ENCODE results near the gene DHX29.

DHX29 gene

GRCh38 chr5:55307383-55308253, at the start of gene DHX29, which contains the start of gene MTREX:
DHX29 (minus strand) TSS chr5:55307694; CDS start chr5:55307573, 121 bp downstream.
MTREX (plus strand) TSS chr5:55307989; CDS start chr5:55308014, 25 bp downstream.
- ChIA-PET POLR2A (interaction anchor here (0.6 to 1.1 kb wide), 3 partner anchors 24 to 1523 kb away, joined by 3 to 4 read pairs (median 3); no protein-coding TSS in a partner anchor), CTCF (interaction anchor here (1.8 to 3.3 kb wide), 6 partner anchors 14 to 403 kb away, joined by 4 to 15 read pairs (median 6); no protein-coding TSS in a partner anchor)
- DNase-seq (ENCODE audit: low read depth, low spot score), result peak; percentile 61
- H3K4me3 ChIP-seq (ENCODE audit: low read depth, low read length), result peak within 1 kb of the TSS; percentile 86
- no peak for TF ChIP-seq CTCF (IDR thresholded peaks at IDR 0.05; ENCODE audit: insufficient read depth, low read length, missing control alignments)

GRCh38 chr5:55356896-55357295, 49.4 kb upstream of the DHX29 start:
- CTCF ChIA-PET, result interaction anchor here (0.9 kb wide), 1 partner anchor 335 kb away, joined by 3 read pairs; no protein-coding TSS in a partner anchor
- POLR2A ChIA-PET, result no interaction called here
- TF ChIP-seq CTCF (IDR thresholded peaks at IDR 0.05; ENCODE audit: insufficient read depth, low read length, missing control alignments), result no peak
- no peak for DNase-seq (ENCODE audit: low read depth, low spot score)
- no peak overlapping the region for H3K4me3 ChIP-seq (ENCODE audit: low read depth, low read length)

- no peak for DNase-seq (ENCODE audit: low read depth, low spot score)
- ChIA-PET CTCF (interaction anchor here (1.3 kb wide), 1 partner anchor 341 kb away, joined by 4 read pairs; no protein-coding TSS in a partner anchor), POLR2A (no interaction called here)
- TF ChIP-seq CTCF (IDR thresholded peaks at IDR 0.05; ENCODE audit: insufficient read depth, low read length, missing control alignments), result no peak
- H3K4me3 ChIP-seq (ENCODE audit: low read depth, low read length), result no peak overlapping the region
Observed at GRCh38 chr5:55350754-55351153, 43.3 kb upstream of the DHX29 start.

GRCh38 chr5:55347786-55348185, 40.3 kb upstream of the DHX29 start:
- H3K4me3 ChIP-seq (ENCODE audit: low read depth, low read length), result no peak overlapping the region
- ChIA-PET CTCF (interaction anchor here (1.0 to 1.7 kb wide), 2 partner anchors 344 to 345 kb away, joined by 3 to 6 read pairs; no protein-coding TSS in a partner anchor), POLR2A (no interaction called here)
- DNase-seq (ENCODE audit: low read depth, low spot score), result no peak
- no peak for TF ChIP-seq CTCF (IDR thresholded peaks at IDR 0.05; ENCODE audit: insufficient read depth, low read length, missing control alignments)

- no peak for TF ChIP-seq CTCF (IDR thresholded peaks at IDR 0.05; ENCODE audit: insufficient read depth, low read length, missing control alignments)
- no peak overlapping the region for H3K4me3 ChIP-seq (ENCODE audit: low read depth, low read length)
- CTCF ChIA-PET, result interaction anchor here (0.7 to 1.2 kb wide), 3 partner anchors 14 to 255 kb away, joined by 3 read pairs; no protein-coding TSS in a partner anchor
- POLR2A ChIA-PET, result no interaction called here
- no peak for DNase-seq (ENCODE audit: low read depth, low spot score)
Observed at GRCh38 chr5:55345327-55345726, 37.8 kb upstream of the DHX29 start.

- no peak for DNase-seq (ENCODE audit: low read depth, low spot score)
- no peak overlapping the region for H3K4me3 ChIP-seq (ENCODE audit: low read depth, low read length)
- peak; percentile 78 for TF ChIP-seq CTCF (IDR thresholded peaks at IDR 0.05; ENCODE audit: insufficient read depth, low read length, missing control alignments)
- POLR2A ChIA-PET, result no interaction called here
- CTCF ChIA-PET, result interaction anchor here (1.0 to 4.1 kb wide), 7 partner anchors 10 to 567 kb away, joined by 3 to 46 read pairs (median 5); partner anchors contain the start of gene DHX29
Observed at GRCh38 chr5:55344392-55344992, 37.0 kb upstream of the DHX29 start.

Measured in AG04449 (cell line).